ENCODE measurements around the gene RNASEH2B. TPM values are rescaled to one million over a fixed set of nuclear protein-coding genes. Genes with fewer than 3 reads are reported as not detected.

Gene RNASEH2B
- total RNA-seq, 2 experiments from 2014 or later = 225 to 322 TPM

- H3K9me2 ChIP-seq (ENCODE audit: insufficient read depth, low read length) = no peaks in the 10 kb centered on the region
- H3K27ac ChIP-seq (ENCODE audit: low read depth, low read length, poor library complexity, severe bottlenecking) = no peak overlapping the region
- ChIA-PET POLR2A (interaction anchor here (0.7 kb wide), 1 partner anchor 381 kb away, joined by 4 read pairs; no protein-coding TSS in a partner anchor), CTCF (ENCODE audit: unreplicated experiment) (no interaction called here)
- no peaks in the 10 kb centered on the region for H3K9me3 ChIP-seq (ENCODE audit: low read length)
- H3K4me2 ChIP-seq (ENCODE audit: low read length) = no peak overlapping the region
- no peak overlapping the region for H2AFZ ChIP-seq (ENCODE audit: low read length)
- BruUV-seq (replicated peaks) = no TSS peak
- intact Hi-C loops (cut with micrococcal nuclease; ENCODE audit: unreplicated experiment) = no loop called here
- no peaks in the 10 kb centered on the region for H3K79me2 ChIP-seq (ENCODE audit: insufficient read depth, low read depth, low read length)
- peaks cover 89% of the 10 kb centered on the region for H3K36me3 ChIP-seq (ENCODE audit: insufficient read depth, low read length)
- no peaks in the 10 kb centered on the region for H4K20me1 ChIP-seq (ENCODE audit: insufficient read depth, low read length)
- no peaks in the 10 kb centered on the region for H3K4me1 ChIP-seq (ENCODE audit: insufficient read depth, low read length, poor library complexity, severe bottlenecking)
- no peak for DNase-seq (ENCODE audit: low spot score)
- TF ChIP-seq CTCF (conservative IDR thresholded peaks at IDR 0.05; ENCODE audit: low read length) (no peak), EZH2phosphoT487 (IDR thresholded peaks at IDR 0.05; ENCODE audit: borderline replicate concordance, low read depth, low read length) (no peak)
- H3K4me3 ChIP-seq (ENCODE audit: low read depth, low read length, poor library complexity, severe bottlenecking) = no peak overlapping the region
Measured at GRCh38 chr13:50957620-50958019, 48.0 kb downstream of the RNASEH2B start.

- no peaks in the 10 kb centered on the region for H3K9me3 ChIP-seq (ENCODE audit: low read length)
- no peaks in the 10 kb centered on the region for H3K4me1 ChIP-seq (ENCODE audit: insufficient read depth, low read length, poor library complexity, severe bottlenecking)
- H3K36me3 ChIP-seq (ENCODE audit: insufficient read depth, low read length) = peaks cover 91% of the 10 kb centered on the region
- H3K9me2 ChIP-seq (ENCODE audit: insufficient read depth, low read length) = no peaks in the 10 kb centered on the region
- H4K20me1 ChIP-seq (ENCODE audit: insufficient read depth, low read length) = no peaks in the 10 kb centered on the region
- H3K79me2 ChIP-seq (ENCODE audit: insufficient read depth, low read depth, low read length) = no peaks in the 10 kb centered on the region
- DNase-seq (ENCODE audit: low spot score) = no peak
- TF ChIP-seq EZH2phosphoT487 (IDR thresholded peaks at IDR 0.05; ENCODE audit: borderline replicate concordance, low read depth, low read length) (no peak), CTCF (conservative IDR thresholded peaks at IDR 0.05; ENCODE audit: low read length) (no peak)
- no peak overlapping the region for H2AFZ ChIP-seq (ENCODE audit: low read length)
- no TSS peak for BruUV-seq (replicated peaks)
- intact Hi-C loops (cut with micrococcal nuclease; ENCODE audit: unreplicated experiment) = no loop called here
- H3K27ac ChIP-seq (ENCODE audit: low read depth, low read length, poor library complexity, severe bottlenecking) = no peak overlapping the region
- POLR2A ChIA-PET = interaction anchor here (0.5 kb wide), 1 partner anchor 886 kb away, joined by 3 read pairs; no protein-coding TSS in a partner anchor
- CTCF ChIA-PET (ENCODE audit: unreplicated experiment) = no interaction called here
- no peak overlapping the region for H3K4me2 ChIP-seq (ENCODE audit: low read length)
- no peak overlapping the region for H3K4me3 ChIP-seq (ENCODE audit: low read depth, low read length, poor library complexity, severe bottlenecking)
Measured at GRCh38 chr13:50969691-50970090, 60.1 kb downstream of the RNASEH2B start.

- no peaks in the 10 kb centered on the region for H3K4me1 ChIP-seq (ENCODE audit: insufficient read depth, low read length, poor library complexity, severe bottlenecking)
- H3K4me2 ChIP-seq (ENCODE audit: low read length) = no peak overlapping the region
- BruUV-seq (replicated peaks) = no TSS peak
- H2AFZ ChIP-seq (ENCODE audit: low read length) = no peak overlapping the region
- intact Hi-C loops (cut with micrococcal nuclease; ENCODE audit: unreplicated experiment) = no loop called here
- no peak for TF ChIP-seq EZH2phosphoT487 (IDR thresholded peaks at IDR 0.05; ENCODE audit: borderline replicate concordance, low read depth, low read length)
- TF ChIP-seq CTCF (conservative IDR thresholded peaks at IDR 0.05; ENCODE audit: low read length) = no peak
- no peak overlapping the region for H3K27ac ChIP-seq (ENCODE audit: low read depth, low read length, poor library complexity, severe bottlenecking)
- no peaks in the 10 kb centered on the region for H3K79me2 ChIP-seq (ENCODE audit: insufficient read depth, low read depth, low read length)
- no peaks in the 10 kb centered on the region for H4K20me1 ChIP-seq (ENCODE audit: insufficient read depth, low read length)
- ChIA-PET POLR2A (interaction anchor here (0.6 kb wide), 4 partner anchors 136 to 989 kb away, joined by 3 to 5 read pairs (median 3); no protein-coding TSS in a partner anchor), CTCF (ENCODE audit: unreplicated experiment) (no interaction called here)
- DNase-seq (ENCODE audit: low spot score) = no peak
- H3K9me3 ChIP-seq (ENCODE audit: low read length) = no peaks in the 10 kb centered on the region
- peaks cover 90% of the 10 kb centered on the region for H3K36me3 ChIP-seq (ENCODE audit: insufficient read depth, low read length)
- no peaks in the 10 kb centered on the region for H3K9me2 ChIP-seq (ENCODE audit: insufficient read depth, low read length)
- H3K4me3 ChIP-seq (ENCODE audit: low read depth, low read length, poor library complexity, severe bottlenecking) = no peak overlapping the region
Measured at GRCh38 chr13:50970956-50971355, 61.4 kb downstream of the RNASEH2B start.
